B cell (primary cell): ENCODE data around the gene B3GALT2. TPM values are rescaled to one million over a fixed set of nuclear protein-coding genes. Genes with fewer than 3 reads are reported as not detected.

Experiments
- ATAC-seq: fragments of 200-7000 bp; cut with Tn5 transposase; one replicate; pipeline ENCODE4 v1.10.0; 2021; ENCODE audit warnings: low read depth, mild to moderate bottlenecking, moderate number of reproducible peaks, moderate library complexity
- CTCF ChIA-PET: fragments of 350-600 bp; sonication (Branson Sonifier 250); formaldehyde crosslinking; loops from one replicate; lab custom pipeline; 2021; ENCODE audit warnings: antibody characterized with exemption, inconsistent platforms; lab: Charles Lee
- POLR2A ChIA-PET: fragments of 350-600 bp; sonication (Branson Sonifier 250); formaldehyde crosslinking; loops from one replicate; lab custom pipeline; 2021; ENCODE audit warnings: antibody characterized with exemption; lab: Charles Lee
- DNase-seq: peaks from one replicate; pipeline ENCODE4 v3.0.0; 2013
- H2AFZ ChIP-seq: 2 replicates; pipeline ENCODE4 v1.6.1; 2012; ENCODE audit warnings: mild to moderate bottlenecking, low read depth, low read length; ENCODE audit not compliant: insufficient read depth, poor library complexity, severe bottlenecking
- H3K27ac ChIP-seq, 2 donors: 1 replicate in 1 of 2; 2 replicates in 1 of 2; pipeline ENCODE4 v1.5.1; 2012 to 2013; ENCODE audit warnings: low read length in 2 of 2, mild to moderate bottlenecking in 2 of 2, moderate library complexity in 1 of 2
- H3K27me3 ChIP-seq, 4 experiments: fragments of 200-600 bp in 1 of 4; sonication (generic) in 1 of 4; replicated peaks in 1 of 4; 1 replicate in 2 of 4; 2 replicates in 2 of 4; pipeline versions ENCODE4 v1.6.1 to v1.7.0; 2013 to 2016; ENCODE audit warnings: low read length in 3 of 4, mild to moderate bottlenecking in 2 of 4, mixed read lengths in 1 of 4, moderate library complexity in 1 of 4; ENCODE audit not compliant: insufficient read depth in 4 of 4, control insufficient read depth in 3 of 4; ENCODE audit errors: control extremely low read depth in 1 of 4
- H3K36me3 ChIP-seq, 2 experiments: replicated peaks in 1 of 2; 1 replicate in 1 of 2; 2 replicates in 1 of 2; pipeline versions ENCODE4 v1.6.1 to v1.7.1; 2013; ENCODE audit warnings: low read length in 1 of 2; ENCODE audit not compliant: insufficient read depth in 2 of 2, control insufficient read depth in 1 of 2; ENCODE audit errors: control extremely low read depth in 1 of 2, extremely low read depth in 1 of 2
- H3K4me1 ChIP-seq, 2 donors: fragments of 200-600 bp in 1 of 2; sonication (generic) in 1 of 2; 1 replicate in 1 of 2; 2 replicates in 1 of 2; pipeline versions ENCODE4 v1.5.1 to v1.6.1; 2013 to 2017; ENCODE audit warnings: low read length in 2 of 2; ENCODE audit not compliant: control insufficient read depth in 2 of 2, insufficient read depth in 2 of 2
- H3K4me2 ChIP-seq: replicated peaks from 2 replicates; pipeline ENCODE3; 2012; ENCODE audit warnings: mild to moderate bottlenecking, low read depth, low read length; ENCODE audit not compliant: poor library complexity, severe bottlenecking
- H3K4me3 ChIP-seq, 5 experiments: fragments of 200-600 bp in 1 of 5; sonication (generic) in 1 of 5; 1 replicate in 3 of 5; 2 replicates in 2 of 5; pipeline versions ENCODE4 v1.5.1 to v1.7.0; 2011 to 2016; ENCODE audit warnings: low read length in 4 of 5, mild to moderate bottlenecking in 4 of 5, low read depth in 2 of 5, control low read depth in 1 of 5, moderate library complexity in 1 of 5; ENCODE audit not compliant: insufficient read depth in 1 of 5; ENCODE audit errors: control extremely low read depth in 1 of 5, extremely low read depth in 1 of 5
- H3K79me2 ChIP-seq: fragments of 200-600 bp; sonication (generic); one replicate; pipeline ENCODE4 v1.6.0; 2016; ENCODE audit warnings: low read length; ENCODE audit not compliant: control insufficient read depth, insufficient read depth
- H3K9ac ChIP-seq: fragments of 200-600 bp; sonication (generic); 2 replicates; pipeline ENCODE4 v1.6.1; 2017; ENCODE audit warnings: mild to moderate bottlenecking, low read length, moderate library complexity
- H3K9me3 ChIP-seq, 3 donors: one replicate each; pipeline versions ENCODE4 v1.6.1 to v1.7.1; 2013; ENCODE audit warnings: low read length in 2 of 3; ENCODE audit not compliant: control insufficient read depth in 2 of 3, insufficient read depth in 1 of 3; ENCODE audit errors: control extremely low read depth in 1 of 3
- H4K20me1 ChIP-seq: 2 replicates; pipeline ENCODE4 v1.6.0; 2012; ENCODE audit warnings: mild to moderate bottlenecking, low read length; ENCODE audit not compliant: insufficient read depth, control insufficient read depth, poor library complexity, severe bottlenecking
- H3K27ac Mint-ChIP-seq: one replicate; pipeline ENCODE4 v1.8.0; 2021; ENCODE audit warnings: mixed read lengths
- H3K27me3 Mint-ChIP-seq: one replicate; pipeline ENCODE4 v1.8.0; 2021; ENCODE audit warnings: mixed read lengths
- H3K4me1 Mint-ChIP-seq: one replicate; pipeline ENCODE4 v1.8.0; 2021; ENCODE audit warnings: mixed read lengths
- H3K4me3 Mint-ChIP-seq: one replicate; pipeline ENCODE4 v1.8.0; 2021; ENCODE audit warnings: mixed read lengths
- H3K9me3 Mint-ChIP-seq: one replicate; pipeline ENCODE4 v1.8.0; 2022; ENCODE audit warnings: mixed read lengths; ENCODE audit not compliant: insufficient read depth
- CTCF ChIP-seq: fragments of 200-600 bp; IDR thresholded peaks from one replicate; pipeline ENCODE4 v1.8.0; 2022; ENCODE audit warnings: antibody characterized with exemption, mild to moderate bottlenecking
- EZH2 ChIP-seq: IDR thresholded peaks from 2 replicates; pipeline ENCODE4 v1.6.1; 2012; ENCODE audit warnings: borderline replicate concordance, low read depth, mild to moderate bottlenecking, moderate library complexity, low read length; ENCODE audit not compliant: insufficient read depth, poor library complexity, severe bottlenecking
- WGBS: methylation state at CpG from one replicate; pipeline ENCODE4 v1.1.5; 2013; ENCODE audit warnings: missing lambda C conversion rate; ENCODE audit not compliant: insufficient coverage; 5-methylcytosine and 5-hydroxymethylcytosine counted together
- intact Hi-C: fragments of 100-400 bp; cut with micrococcal nuclease; formaldehyde crosslinking; loops from one replicate; pipeline ENCODE4 v1.10.0; 2022
- polyA plus RNA-seq: library from polyadenylated mRNA; depleted of rRNA; stranded (reverse); fragments of >200 nt; gene quantifications from 2 replicates; pipeline ENCODE4 v1.2.3, GENCODE V29; 2012
- total RNA-seq, 2 donors: library from RNA; stranded (reverse); fragments of 120-200 nt in 1 of 2; gene quantifications; 1 replicate in 1 of 2; 2 replicates in 1 of 2; pipeline versions ENCODE4 v1.2.3 to v1.2.4, GENCODE V29; 2013 to 2022

B3GALT2 gene
- total and polyA plus RNA-seq, 2 donors (not counting 1 experiment from before 2014, with no cell fraction given) = 0.07 TPM; not detected in 1

DNA sequence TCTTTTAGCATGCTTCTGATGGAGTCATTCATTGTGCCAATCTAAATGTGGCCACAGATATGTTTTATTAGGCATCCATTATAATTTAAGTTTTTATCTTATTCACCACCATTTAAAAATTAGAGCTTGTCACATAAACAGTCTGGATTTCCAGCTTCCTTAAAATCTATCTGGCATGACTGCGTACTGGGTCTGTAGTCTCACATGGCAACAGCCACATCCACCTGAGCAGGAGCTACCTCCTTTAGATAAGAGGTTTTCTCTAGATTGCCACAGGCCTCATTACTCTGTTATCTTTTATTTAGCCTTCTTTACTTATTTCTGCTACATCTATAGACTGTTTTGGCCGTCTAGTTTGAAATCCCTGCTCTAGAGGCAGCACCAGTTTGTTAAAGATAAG lies 29.1 kb downstream of the B3GALT2 start:
- peaks cover under 1% of the 10 kb centered on the region for H3K79me2 ChIP-seq
- no peaks in the 10 kb centered on the region for H3K4me1 ChIP-seq
- no peaks in the 10 kb centered on the region for H3K9me3 ChIP-seq
- no peaks in the 10 kb centered on the region for H3K27me3 ChIP-seq
- H3K27ac Mint-ChIP-seq = no peak overlapping the region
- no peak overlapping the region for H3K4me3 Mint-ChIP-seq
- ATAC-seq (no peak), DNase-seq (no peak)
- TF ChIP-seq EZH2 = no peak
- TF ChIP-seq CTCF = no peak
- no peak overlapping the region for H2AFZ ChIP-seq
- intact Hi-C loops = no loop called here
- ChIA-PET POLR2A (no interaction called here), CTCF (interaction anchor here (1.4 kb wide), 1 partner anchor 14 kb away, joined by 4 read pairs; no protein-coding TSS in a partner anchor)
- no peak overlapping the region for H3K9ac ChIP-seq
- H3K27ac ChIP-seq = no peak overlapping the region
- H3K4me2 ChIP-seq = no peak overlapping the region
- no peaks in the 10 kb centered on the region for H3K9me3 Mint-ChIP-seq
- no peak overlapping the region for H3K4me3 ChIP-seq
- peaks cover 1% of the 10 kb centered on the region for H3K4me1 Mint-ChIP-seq
- peaks cover 4% of the 10 kb centered on the region for H4K20me1 ChIP-seq
- WGBS = 100% methylated on average over 1 of the region's 2 CpGs
- peaks cover 10 to 16% of the 10 kb centered on the region in 2 experiments for H3K36me3 ChIP-seq
- no peaks in the 10 kb centered on the region for H3K27me3 Mint-ChIP-seq

DNA sequence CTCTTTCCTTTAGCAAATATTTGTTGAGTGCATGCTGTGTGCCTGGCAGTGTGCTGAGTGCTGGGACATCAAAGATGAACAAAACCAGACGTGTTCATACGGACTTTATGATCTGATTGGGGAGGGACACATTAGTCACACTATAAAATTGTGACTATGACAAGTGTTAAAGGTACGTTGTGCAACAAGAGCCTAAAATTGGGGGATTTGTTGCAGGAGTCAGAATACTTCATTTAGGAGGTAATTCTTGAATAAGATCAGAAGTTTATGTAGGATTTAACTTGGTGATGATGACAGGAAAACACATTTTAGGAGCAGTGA lies 29.6 kb downstream of the B3GALT2 start:
- Histone ChIP-seq H3K36me3 (peaks cover 10 to 20% of the 10 kb centered on the region in 2 experiments), H4K20me1 (peaks cover 4% of the 10 kb centered on the region), H2AFZ (no peak overlapping the region), H3K79me2 (no peaks in the 10 kb centered on the region), H3K4me2 (no peak overlapping the region), H3K4me3 (no peak overlapping the region), H3K9me3 (no peaks in the 10 kb centered on the region), H3K27me3 (no peaks in the 10 kb centered on the region), H3K27ac (no peak overlapping the region), H3K9ac (no peak overlapping the region), H3K4me1 (no peaks in the 10 kb centered on the region)
- no peaks in the 10 kb centered on the region for H3K9me3 Mint-ChIP-seq
- no peak overlapping the region for H3K27ac Mint-ChIP-seq
- DNase-seq (no peak), ATAC-seq (no peak)
- H3K27me3 Mint-ChIP-seq = no peaks in the 10 kb centered on the region
- ChIA-PET CTCF (interaction anchor here (1.4 kb wide), 1 partner anchor 14 kb away, joined by 4 read pairs; no protein-coding TSS in a partner anchor), POLR2A (no interaction called here)
- TF ChIP-seq CTCF (no peak), EZH2 (no peak)
- WGBS = 100% methylated on average over 1 of the region's 3 CpGs
- no peak overlapping the region for H3K4me3 Mint-ChIP-seq
- intact Hi-C loops = no loop called here
- H3K4me1 Mint-ChIP-seq = peaks cover 1% of the 10 kb centered on the region
